SK-N-SH (cell line): ENCODE results near the gene SHMT2. TPM values are rescaled to one million over a fixed set of nuclear protein-coding genes. Genes with fewer than 3 reads are reported as not detected.

ENCODE experiments used
- CTCF ChIA-PET: fragments of 300-600, 350-600 bp; formaldehyde crosslinking; extraction: SDS; loops from one replicate; lab custom pipeline; 2021; lab: Yijun Ruan, JAX
- POLR2A ChIA-PET: fragments of 350-600 bp; sonication (Branson Sonifier 250); formaldehyde crosslinking; extraction: SDS; loops from one replicate; lab custom pipeline; 2020; ENCODE audit warnings: antibody characterized with exemption, inconsistent platforms; lab: Yijun Ruan, JAX
- DNase-seq: peaks from one replicate; pipeline ENCODE4 v3.0.0; 2012
- H2AFZ ChIP-seq: fragments of 200-600 bp; sonication (generic); 2 replicates; pipeline ENCODE4 v1.8.1; 2016; ENCODE audit warnings: antibody characterized with exemption, mild to moderate bottlenecking, low read depth
- H3F3A ChIP-seq: fragments of 200-600 bp; sonication (generic); replicated peaks from 2 replicates; pipeline ENCODE3; 2016; ENCODE audit warnings: antibody characterized with exemption, mild to moderate bottlenecking; ENCODE audit not compliant: insufficient read depth
- H3K27ac ChIP-seq, 2 experiments: fragments of 200-500 bp in 1 of 2; fragments of 200-600 bp in 1 of 2; sonication (Bioruptor generic) in 1 of 2; sonication (generic), shearing (Covaris generic) in 1 of 2; 2 replicates each; pipeline versions ENCODE4 v1.5.1 to v1.6.1; 2014 to 2016; ENCODE audit warnings: low read depth in 2 of 2, inconsistent platforms in 1 of 2, low read length in 1 of 2, mild to moderate bottlenecking in 1 of 2, mixed read lengths in 1 of 2
- H3K27me3 ChIP-seq: fragments of 200-600 bp; sonication (generic), shearing (Covaris generic); 2 replicates; pipeline ENCODE4 v1.6.1; 2016; ENCODE audit warnings: mixed run types; ENCODE audit not compliant: insufficient read depth
- H3K36me3 ChIP-seq, 2 experiments: fragments of 200-500 bp in 1 of 2; fragments of 200-600 bp in 1 of 2; sonication (Bioruptor generic) in 1 of 2; sonication (generic) in 1 of 2; replicated peaks in 1 of 2; 2 replicates each; pipeline versions ENCODE3 to v1.5.1; 2014 to 2016; ENCODE audit warnings: low read length in 1 of 2, mild to moderate bottlenecking in 1 of 2; ENCODE audit not compliant: insufficient read depth in 2 of 2, control insufficient read depth in 1 of 2
- H3K4me1 ChIP-seq, 2 experiments: fragments of 200-500 bp in 1 of 2; fragments of 200-600 bp in 1 of 2; sonication (Bioruptor generic) in 1 of 2; sonication (generic), shearing (Covaris generic) in 1 of 2; 2 replicates each; pipeline versions ENCODE4 v1.5.1 to v1.6.1; 2014 to 2016; ENCODE audit warnings: low read depth in 1 of 2, low read length in 1 of 2, mixed run types in 1 of 2; ENCODE audit not compliant: insufficient read depth in 2 of 2, control insufficient read depth in 1 of 2
- H3K4me2 ChIP-seq: fragments of 200-600 bp; sonication (generic), shearing (Covaris generic); 2 replicates; pipeline ENCODE4 v1.6.1; 2017; ENCODE audit warnings: mixed run types
- H3K4me3 ChIP-seq, 2 experiments: fragments of 200-500 bp in 1 of 2; fragments of 200-600 bp in 1 of 2; sonication (Bioruptor generic) in 1 of 2; sonication (generic), shearing (Covaris generic) in 1 of 2; 2 replicates each; pipeline versions ENCODE4 v1.5.1 to v1.8.1; 2014 to 2016; ENCODE audit warnings: low read depth in 2 of 2, inconsistent platforms in 1 of 2, low read length in 1 of 2, mild to moderate bottlenecking in 1 of 2, mixed read lengths in 1 of 2, moderate library complexity in 1 of 2
- H3K79me2 ChIP-seq: fragments of 200-600 bp; sonication (generic); 2 replicates; pipeline ENCODE4 v1.8.1; 2017; ENCODE audit warnings: mild to moderate bottlenecking; ENCODE audit not compliant: insufficient read depth
- H3K9ac ChIP-seq: fragments of 200-600 bp; sonication (generic); 2 replicates; pipeline ENCODE4 v1.6.1; 2017; ENCODE audit warnings: mixed run types
- H3K9me2 ChIP-seq: fragments of 200-600 bp; sonication (generic); 2 replicates; pipeline ENCODE4 v1.6.1; 2017; ENCODE audit warnings: mixed run types
- H3K9me3 ChIP-seq: fragments of 200-600 bp; sonication (generic); 2 replicates; pipeline ENCODE4 v1.6.1; 2017; ENCODE audit warnings: mixed run types, mild to moderate bottlenecking, moderate library complexity
- H4K20me1 ChIP-seq: fragments of 200-600 bp; sonication (generic); 2 replicates; pipeline ENCODE4 v1.6.1; 2017; ENCODE audit warnings: mild to moderate bottlenecking, mixed run types; ENCODE audit not compliant: insufficient read depth
- ELF1 ChIP-seq: IDR thresholded peaks from 2 replicates; pipeline ENCODE4 v1.4.0; 2012
- EP300 ChIP-seq, 2 experiments: IDR thresholded peaks; 2 replicates each; pipeline versions ENCODE4 v1.4.0 to v1.6.1; 2012; ENCODE audit warnings: borderline replicate concordance in 1 of 2, low read depth in 1 of 2, low read length in 1 of 2
- FOSL2 ChIP-seq: IDR thresholded peaks from 2 replicates; pipeline ENCODE4 v1.4.0; 2012; ENCODE audit warnings: low read depth, mild to moderate bottlenecking, moderate library complexity, borderline replicate concordance
- FOXJ3 ChIP-seq: sonication (generic); formaldehyde crosslinking; IDR thresholded peaks from 2 replicates; pipeline ENCODE4 v1.5.1; 2020; ENCODE audit warnings: mild to moderate bottlenecking, missing genetic modification reagents
- GABPA ChIP-seq: IDR thresholded peaks from 2 replicates; pipeline ENCODE4 v1.4.0; 2012; ENCODE audit warnings: low read depth, mild to moderate bottlenecking
- GATA2 ChIP-seq: sonication (generic); formaldehyde crosslinking; IDR thresholded peaks from 2 replicates; pipeline ENCODE4 v1.5.0; 2020; ENCODE audit warnings: mild to moderate bottlenecking, missing genetic modification reagents
- JUND ChIP-seq: IDR thresholded peaks from 2 replicates; pipeline ENCODE4 v1.4.0; 2012
- MEF2A ChIP-seq: IDR thresholded peaks from 2 replicates; pipeline ENCODE4 v1.4.0; 2012; ENCODE audit warnings: low read depth, borderline replicate concordance
- MXI1 ChIP-seq: IDR thresholded peaks from 2 replicates; pipeline ENCODE4 v1.6.1; 2012; ENCODE audit warnings: mild to moderate bottlenecking, low read depth, low read length, improper control_type of control experiment
- NRF1 ChIP-seq: IDR thresholded peaks from 2 replicates; pipeline ENCODE4 v1.6.1; 2012; ENCODE audit warnings: low read depth, mild to moderate bottlenecking, low read length
- TCF12 ChIP-seq: IDR thresholded peaks from 2 replicates; pipeline ENCODE4 v1.4.0; 2012
- WGBS: methylation state at CpG from one replicate; pipeline ENCODE4 v1.1.6; 2017; ENCODE audit warnings: low lambda C conversion rate; 5-methylcytosine and 5-hydroxymethylcytosine counted together
- polyA plus RNA-seq, 3 experiments: library from polyadenylated mRNA; depleted of rRNA; stranded (reverse); fragments of >200 nt; gene quantifications; 2 replicates each; pipeline ENCODE4 v1.2.3, GENCODE V29; 2012
- TF ChIP-seq, protein P1 (sequence below): fragments of 200-600 bp; sonication (generic); IDR thresholded peaks from 2 replicates; pipeline ENCODE4 v1.6.1; 2017; ENCODE audit warnings: antibody characterized with exemption, mild to moderate bottlenecking, moderate library complexity
- TF ChIP-seq, protein P2 (sequence below): fragments of 150-350 bp; IDR thresholded peaks from 2 replicates; pipeline ENCODE4 v1.6.1; 2016; ENCODE audit warnings: mild to moderate bottlenecking, low read depth, low read length

The SHMT2 gene
- polyA plus RNA-seq, 1 of the 3 experiments (the other 2 are of a cell fraction): 204 TPM

DNA sequence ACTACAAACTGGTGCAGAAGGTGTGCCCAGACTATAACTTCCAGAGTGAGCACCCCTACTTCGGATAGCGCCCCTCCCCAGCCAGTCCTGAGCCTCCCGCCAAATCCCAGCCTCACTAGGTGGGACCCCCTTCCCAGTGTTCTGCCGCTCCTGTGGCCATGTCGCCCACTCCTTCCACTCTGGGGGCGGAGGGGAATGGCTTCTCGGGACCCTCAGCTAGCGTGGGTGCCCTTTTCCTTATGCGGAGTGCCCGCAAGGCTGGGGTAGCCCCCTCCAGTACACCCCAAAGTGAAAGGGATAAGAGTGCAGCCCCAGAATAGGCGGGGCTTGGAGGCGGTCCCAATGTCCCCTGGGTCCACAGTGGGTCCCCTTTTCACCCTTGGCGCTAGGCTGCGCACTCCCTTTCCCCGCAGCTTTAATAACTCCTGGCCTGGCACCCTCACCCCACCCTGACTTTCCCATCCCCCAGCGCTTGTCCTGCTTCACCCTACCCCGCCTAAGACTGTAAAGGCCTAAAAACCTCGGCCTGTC lies 3.8 kb upstream of the SHMT2 start:
- Histone ChIP-seq H3K9me3 (no peaks in the 10 kb centered on the region), H3K27me3 (peaks cover 13% of the 10 kb centered on the region; the same call in 1 of the 2 replicates), H4K20me1 (no peaks in the 10 kb centered on the region), H3F3A (no peaks in the 10 kb centered on the region), H3K9ac (no peak overlapping the region), H3K36me3 (no peaks in the 10 kb centered on the region), H3K4me2 (no peak overlapping the region), H3K9me2 (no peaks in the 10 kb centered on the region), H3K4me3 (no peak overlapping the region), H2AFZ (no peak overlapping the region), H3K4me1 (peaks cover 0 to 13% of the 10 kb centered on the region in 2 experiments; a peak in 1 of 4 replicates), H3K79me2 (peaks cover 13% of the 10 kb centered on the region), H3K27ac (no peak overlapping the region)
- no peak for DNase-seq
- ChIA-PET POLR2A (interaction anchor here (0.9 to 2.0 kb wide), 2 partner anchors 14 to 16 kb away, joined by 3 to 9 read pairs; no protein-coding TSS in a partner anchor), CTCF (interaction anchor here (0.8 to 31.5 kb wide), 5 partner anchors 13 to 229 kb away, joined by 3 to 937 read pairs (median 6); partner anchors contain the start of genes INHBE and NXPH4)
- no peak for TF ChIP-seq MXI1
- no peak for TF ChIP-seq FOSL2
- no peak for TF ChIP-seq GABPA
- TF ChIP-seq, protein P1, sequence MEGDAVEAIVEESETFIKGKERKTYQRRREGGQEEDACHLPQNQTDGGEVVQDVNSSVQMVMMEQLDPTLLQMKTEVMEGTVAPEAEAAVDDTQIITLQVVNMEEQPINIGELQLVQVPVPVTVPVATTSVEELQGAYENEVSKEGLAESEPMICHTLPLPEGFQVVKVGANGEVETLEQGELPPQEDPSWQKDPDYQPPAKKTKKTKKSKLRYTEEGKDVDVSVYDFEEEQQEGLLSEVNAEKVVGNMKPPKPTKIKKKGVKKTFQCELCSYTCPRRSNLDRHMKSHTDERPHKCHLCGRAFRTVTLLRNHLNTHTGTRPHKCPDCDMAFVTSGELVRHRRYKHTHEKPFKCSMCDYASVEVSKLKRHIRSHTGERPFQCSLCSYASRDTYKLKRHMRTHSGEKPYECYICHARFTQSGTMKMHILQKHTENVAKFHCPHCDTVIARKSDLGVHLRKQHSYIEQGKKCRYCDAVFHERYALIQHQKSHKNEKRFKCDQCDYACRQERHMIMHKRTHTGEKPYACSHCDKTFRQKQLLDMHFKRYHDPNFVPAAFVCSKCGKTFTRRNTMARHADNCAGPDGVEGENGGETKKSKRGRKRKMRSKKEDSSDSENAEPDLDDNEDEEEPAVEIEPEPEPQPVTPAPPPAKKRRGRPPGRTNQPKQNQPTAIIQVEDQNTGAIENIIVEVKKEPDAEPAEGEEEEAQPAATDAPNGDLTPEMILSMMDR: no peak
- no peak for TF ChIP-seq EP300 (IDR thresholded peaks at IDR 0.05; ENCODE audit: borderline replicate concordance in 1 of 2, low read depth in 1 of 2, low read length in 1 of 2)
- 91% methylated on average over 16 of the region's 18 CpGs for WGBS

DNA sequence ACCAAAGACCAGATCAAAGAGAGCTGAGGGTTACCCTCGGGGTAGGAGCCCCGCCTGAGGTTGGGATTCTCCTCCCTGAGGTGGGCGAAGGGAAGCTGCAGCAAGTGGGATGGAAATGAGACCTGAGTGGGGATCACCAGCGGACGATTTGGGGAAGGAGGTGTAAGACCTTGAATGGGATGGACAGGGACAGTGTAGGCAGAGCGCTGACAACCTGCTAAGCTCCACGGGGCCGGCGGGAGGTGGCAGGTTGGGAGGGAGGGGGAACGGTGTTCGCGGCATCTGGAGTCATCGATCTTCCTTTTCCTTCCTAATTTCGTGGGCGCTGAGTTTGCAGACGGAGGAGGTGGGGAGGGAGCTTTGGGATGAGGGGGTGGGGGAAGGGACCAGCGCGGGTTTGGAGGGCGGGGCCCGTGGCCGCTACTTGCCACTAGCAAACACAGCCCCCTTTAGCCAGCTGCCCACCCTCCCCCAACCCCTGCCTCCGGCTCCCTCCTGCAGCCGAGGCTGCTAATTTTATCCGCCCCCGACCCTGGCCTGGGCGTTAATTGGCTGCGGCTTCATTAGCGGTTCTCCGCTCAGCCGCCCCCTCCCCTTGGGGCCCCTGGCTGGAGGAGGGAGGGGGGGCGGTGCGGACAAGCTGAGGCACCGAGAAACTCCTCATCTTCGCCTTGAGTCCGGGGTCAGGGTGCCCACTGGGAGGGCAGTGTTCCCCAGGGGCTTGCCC lies 2.8 kb upstream of the SHMT2 start:
- H3K79me2 ChIP-seq: peaks cover 23% of the 10 kb centered on the region
- H3F3A ChIP-seq: no peaks in the 10 kb centered on the region
- no peak overlapping the region for H3K27ac ChIP-seq
- ChIA-PET CTCF (interaction anchor here (0.8 to 31.5 kb wide), 6 partner anchors 14 to 232 kb away, joined by 3 to 937 read pairs (median 5); partner anchors contain the start of genes GLI1, INHBE and NXPH4), POLR2A (interaction anchor here (0.9 to 2.0 kb wide), 3 partner anchors 13 to 294 kb away, joined by 3 to 9 read pairs (median 3); no protein-coding TSS in a partner anchor)
- H2AFZ ChIP-seq: no peak overlapping the region
- H3K36me3 ChIP-seq: peaks cover 3 to 5% of the 10 kb centered on the region in 2 experiments
- no peak for DNase-seq
- no peak overlapping the region for H3K4me2 ChIP-seq
- H3K4me1 ChIP-seq: peaks cover 0 to 19% of the 10 kb centered on the region in 2 experiments; a peak in 1 of 4 replicates
- no peak overlapping the region for H3K4me3 ChIP-seq
- H3K9me3 ChIP-seq: no peaks in the 10 kb centered on the region
- WGBS: 67% methylated on average over 25 of the region's 35 CpGs
- no peaks in the 10 kb centered on the region for H4K20me1 ChIP-seq
- TF ChIP-seq EP300 (IDR thresholded peaks at IDR 0.05; ENCODE audit: borderline replicate concordance in 1 of 2, low read depth in 1 of 2, low read length in 1 of 2) (no peak), NRF1 (no peak), ELF1 (no peak), GATA2 (CRISPR knock-in tag) (no peak), JUND (no peak), MEF2A (no peak), TCF12 (no peak), FOXJ3 (no peak)
- TF ChIP-seq, protein P2, sequence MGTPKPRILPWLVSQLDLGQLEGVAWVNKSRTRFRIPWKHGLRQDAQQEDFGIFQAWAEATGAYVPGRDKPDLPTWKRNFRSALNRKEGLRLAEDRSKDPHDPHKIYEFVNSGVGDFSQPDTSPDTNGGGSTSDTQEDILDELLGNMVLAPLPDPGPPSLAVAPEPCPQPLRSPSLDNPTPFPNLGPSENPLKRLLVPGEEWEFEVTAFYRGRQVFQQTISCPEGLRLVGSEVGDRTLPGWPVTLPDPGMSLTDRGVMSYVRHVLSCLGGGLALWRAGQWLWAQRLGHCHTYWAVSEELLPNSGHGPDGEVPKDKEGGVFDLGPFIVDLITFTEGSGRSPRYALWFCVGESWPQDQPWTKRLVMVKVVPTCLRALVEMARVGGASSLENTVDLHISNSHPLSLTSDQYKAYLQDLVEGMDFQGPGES: no peak
- H3K27me3 ChIP-seq: peaks cover 3% of the 10 kb centered on the region; the same call in 1 of the 2 replicates
- H3K9ac ChIP-seq: no peak overlapping the region
- no peaks in the 10 kb centered on the region for H3K9me2 ChIP-seq
